Measurements from ENCODE around the gene RNU1-3.
"Not testable (repeated sequence)": the region's sequence is repeated elsewhere in the genome, so short reads cannot be mapped to it uniquely, and the experiment has no call there.

Gene RNU1-3

GRCh38 chr1:16626409-16626983 lies 40.3 kb downstream of the RNU1-3 start:
- not testable (repeated sequence) for H3K9me3 ChIP-seq (ENCODE audit: control insufficient read depth, low read length); H3K4me1 ChIP-seq (ENCODE audit: control insufficient read depth, insufficient read depth, low read length, poor library complexity, severe bottlenecking); DNase-seq; H3K27ac ChIP-seq (ENCODE audit: insufficient read depth, low read length, poor library complexity, severe bottlenecking); H3K27me3 ChIP-seq (replicated peaks; ENCODE audit: control insufficient read depth, insufficient read depth, low read length, poor library complexity, severe bottlenecking); H3K4me3 ChIP-seq (ENCODE audit: insufficient read depth, low read depth, low read length, poor library complexity, severe bottlenecking)
- peaks cover 70% of the 10 kb centered on the region for H3K36me3 ChIP-seq (ENCODE audit: control insufficient read depth, insufficient read depth, low read length)

- no peaks in the 10 kb centered on the region for H3K9me3 ChIP-seq (ENCODE audit: control insufficient read depth, low read length)
- H3K27me3 ChIP-seq (replicated peaks; ENCODE audit: control insufficient read depth, insufficient read depth, low read length, poor library complexity, severe bottlenecking), result no peaks in the 10 kb centered on the region
- no peaks in the 10 kb centered on the region for H3K4me1 ChIP-seq (ENCODE audit: control insufficient read depth, insufficient read depth, low read length, poor library complexity, severe bottlenecking)
- H3K36me3 ChIP-seq (ENCODE audit: control insufficient read depth, insufficient read depth, low read length), result peaks cover 62% of the 10 kb centered on the region
- no peak overlapping the region for H3K27ac ChIP-seq (ENCODE audit: insufficient read depth, low read length, poor library complexity, severe bottlenecking)
- DNase-seq, result no peak
- H3K4me3 ChIP-seq (ENCODE audit: insufficient read depth, low read depth, low read length, poor library complexity, severe bottlenecking), result no peak overlapping the region
Observed at GRCh38 chr1:16625497-16626408, 41.0 kb downstream of the RNU1-3 start.

- H3K27me3 ChIP-seq (replicated peaks; ENCODE audit: control insufficient read depth, insufficient read depth, low read length, poor library complexity, severe bottlenecking); H3K4me1 ChIP-seq (ENCODE audit: control insufficient read depth, insufficient read depth, low read length, poor library complexity, severe bottlenecking); DNase-seq; H3K27ac ChIP-seq (ENCODE audit: insufficient read depth, low read length, poor library complexity, severe bottlenecking); H3K9me3 ChIP-seq (ENCODE audit: control insufficient read depth, low read length); H3K4me3 ChIP-seq (ENCODE audit: insufficient read depth, low read depth, low read length, poor library complexity, severe bottlenecking): not testable (repeated sequence)
- peaks cover 45% of the 10 kb centered on the region for H3K36me3 ChIP-seq (ENCODE audit: control insufficient read depth, insufficient read depth, low read length)
Observed at GRCh38 chr1:16623812-16624719, 42.7 kb downstream of the RNU1-3 start.

- H3K4me3 ChIP-seq (ENCODE audit: insufficient read depth, low read depth, low read length, poor library complexity, severe bottlenecking); H3K27me3 ChIP-seq (replicated peaks; ENCODE audit: control insufficient read depth, insufficient read depth, low read length, poor library complexity, severe bottlenecking); DNase-seq; H3K4me1 ChIP-seq (ENCODE audit: control insufficient read depth, insufficient read depth, low read length, poor library complexity, severe bottlenecking); H3K27ac ChIP-seq (ENCODE audit: insufficient read depth, low read length, poor library complexity, severe bottlenecking); H3K9me3 ChIP-seq (ENCODE audit: control insufficient read depth, low read length): not testable (repeated sequence)
- peaks cover 42% of the 10 kb centered on the region for H3K36me3 ChIP-seq (ENCODE audit: control insufficient read depth, insufficient read depth, low read length)
Observed at GRCh38 chr1:16623337-16623736, 43.4 kb downstream of the RNU1-3 start.

- H3K9me3 ChIP-seq (ENCODE audit: control insufficient read depth, low read length); H3K4me3 ChIP-seq (ENCODE audit: insufficient read depth, low read depth, low read length, poor library complexity, severe bottlenecking); DNase-seq; H3K27me3 ChIP-seq (replicated peaks; ENCODE audit: control insufficient read depth, insufficient read depth, low read length, poor library complexity, severe bottlenecking); H3K27ac ChIP-seq (ENCODE audit: insufficient read depth, low read length, poor library complexity, severe bottlenecking); H3K4me1 ChIP-seq (ENCODE audit: control insufficient read depth, insufficient read depth, low read length, poor library complexity, severe bottlenecking): not testable (repeated sequence)
- peaks cover 35% of the 10 kb centered on the region for H3K36me3 ChIP-seq (ENCODE audit: control insufficient read depth, insufficient read depth, low read length)
Observed at GRCh38 chr1:16621681-16622315, 45.0 kb downstream of the RNU1-3 start.

GRCh38 chr1:16621300-16621658 lies 45.5 kb downstream of the RNU1-3 start:
- Histone ChIP-seq H3K27me3 (replicated peaks; ENCODE audit: control insufficient read depth, insufficient read depth, low read length, poor library complexity, severe bottlenecking) (no peaks in the 10 kb centered on the region), H3K27ac (ENCODE audit: insufficient read depth, low read length, poor library complexity, severe bottlenecking) (no peak overlapping the region), H3K9me3 (ENCODE audit: control insufficient read depth, low read length) (no peaks in the 10 kb centered on the region), H3K4me3 (ENCODE audit: insufficient read depth, low read depth, low read length, poor library complexity, severe bottlenecking) (no peak overlapping the region), H3K36me3 (ENCODE audit: control insufficient read depth, insufficient read depth, low read length) (peaks cover 31% of the 10 kb centered on the region), H3K4me1 (ENCODE audit: control insufficient read depth, insufficient read depth, low read length, poor library complexity, severe bottlenecking) (no peaks in the 10 kb centered on the region)
- no peak for DNase-seq

- not testable (repeated sequence) for H3K27ac ChIP-seq (ENCODE audit: insufficient read depth, low read length, poor library complexity, severe bottlenecking); H3K27me3 ChIP-seq (replicated peaks; ENCODE audit: control insufficient read depth, insufficient read depth, low read length, poor library complexity, severe bottlenecking); H3K4me3 ChIP-seq (ENCODE audit: insufficient read depth, low read depth, low read length, poor library complexity, severe bottlenecking); H3K4me1 ChIP-seq (ENCODE audit: control insufficient read depth, insufficient read depth, low read length, poor library complexity, severe bottlenecking); H3K9me3 ChIP-seq (ENCODE audit: control insufficient read depth, low read length); DNase-seq
- peaks cover 21% of the 10 kb centered on the region for H3K36me3 ChIP-seq (ENCODE audit: control insufficient read depth, insufficient read depth, low read length)
Observed at GRCh38 chr1:16619803-16620501, 46.8 kb downstream of the RNU1-3 start.

- no peaks in the 10 kb centered on the region for H3K9me3 ChIP-seq (ENCODE audit: control insufficient read depth, low read length)
- no peaks in the 10 kb centered on the region for H3K27me3 ChIP-seq (replicated peaks; ENCODE audit: control insufficient read depth, insufficient read depth, low read length, poor library complexity, severe bottlenecking)
- H3K36me3 ChIP-seq (ENCODE audit: control insufficient read depth, insufficient read depth, low read length), result peaks cover 13% of the 10 kb centered on the region
- peaks cover 2% of the 10 kb centered on the region for H3K4me1 ChIP-seq (ENCODE audit: control insufficient read depth, insufficient read depth, low read length, poor library complexity, severe bottlenecking)
- H3K27ac ChIP-seq (ENCODE audit: insufficient read depth, low read length, poor library complexity, severe bottlenecking), result no peak overlapping the region
- DNase-seq, result no peak
- no peak overlapping the region for H3K4me3 ChIP-seq (ENCODE audit: insufficient read depth, low read depth, low read length, poor library complexity, severe bottlenecking)
Observed at GRCh38 chr1:16618719-16619118, 48.0 kb downstream of the RNU1-3 start.

GRCh38 chr1:16617778-16618580 lies 48.8 kb downstream of the RNU1-3 start:
- Histone ChIP-seq H3K36me3 (ENCODE audit: control insufficient read depth, insufficient read depth, low read length) (peaks cover 10% of the 10 kb centered on the region), H3K9me3 (ENCODE audit: control insufficient read depth, low read length) (no peaks in the 10 kb centered on the region), H3K4me3 (ENCODE audit: insufficient read depth, low read depth, low read length, poor library complexity, severe bottlenecking) (no peak overlapping the region), H3K4me1 (ENCODE audit: control insufficient read depth, insufficient read depth, low read length, poor library complexity, severe bottlenecking) (peaks cover 9% of the 10 kb centered on the region), H3K27ac (ENCODE audit: insufficient read depth, low read length, poor library complexity, severe bottlenecking) (no peak overlapping the region), H3K27me3 (replicated peaks; ENCODE audit: control insufficient read depth, insufficient read depth, low read length, poor library complexity, severe bottlenecking) (no peaks in the 10 kb centered on the region)
- DNase-seq, result no peak

Data from effector memory CD4-positive, alpha-beta T cell (primary cell).